HTERT RPE-1 (cell line): Measurements from ENCODE around the gene C14orf180.

Experiments
- in situ Hi-C: fragments of 300-500 bp; cut with MboI; formaldehyde crosslinking; loops from 4 replicates; pipeline ENCODE4 v1.14.3; 2020; ENCODE audit warnings: low sequenced_read_pairs

C14orf180 gene

GRCh38 chr14:104579507-104579906 is at the start of gene C14orf180:
C14orf180 (plus strand) TSS chr14:104579764; CDS start chr14:104586431, 6,667 bp downstream.
- in situ Hi-C loops: no loop called here

GRCh38 chr14:104530646-104531045 is 48.9 kb upstream of the C14orf180 start:
- in situ Hi-C loops: no loop called here

GRCh38 chr14:104531421-104532190 is 48.0 kb upstream of the C14orf180 start:
- in situ Hi-C loops: no loop called here

- in situ Hi-C loops: no loop called here
Measured at GRCh38 chr14:104532191-104532555, 47.4 kb upstream of the C14orf180 start.

- in situ Hi-C loops: no loop called here
Measured at GRCh38 chr14:104534036-104534435, 45.5 kb upstream of the C14orf180 start.

GRCh38 chr14:104536942-104537612 is 42.5 kb upstream of the C14orf180 start:
- in situ Hi-C loops: no loop called here

GRCh38 chr14:104537613-104537988 is 42.0 kb upstream of the C14orf180 start:
- in situ Hi-C loops: no loop called here

- in situ Hi-C loops: no loop called here
Measured at GRCh38 chr14:104541905-104542465, 37.6 kb upstream of the C14orf180 start.

GRCh38 chr14:104542871-104543830 is 36.4 kb upstream of the C14orf180 start:
- in situ Hi-C loops: no loop called here

GRCh38 chr14:104544362-104544961 is 35.1 kb upstream of the C14orf180 start:
- in situ Hi-C loops: no loop called here

- in situ Hi-C loops: no loop called here
Measured at GRCh38 chr14:104545151-104545941, 34.2 kb upstream of the C14orf180 start.

GRCh38 chr14:104545942-104546501 is 33.5 kb upstream of the C14orf180 start:
- in situ Hi-C loops: no loop called here

GRCh38 chr14:104546591-104547309 is 32.8 kb upstream of the C14orf180 start:
- in situ Hi-C loops: no loop called here

GRCh38 chr14:104547310-104547997 is 32.1 kb upstream of the C14orf180 start:
- in situ Hi-C loops: no loop called here

GRCh38 chr14:104547998-104548700 is 31.4 kb upstream of the C14orf180 start:
- in situ Hi-C loops: no loop called here

GRCh38 chr14:104548802-104549535 is 30.6 kb upstream of the C14orf180 start:
- in situ Hi-C loops: no loop called here
